Liver (tissue), 9 donors: Measurements from ENCODE around the gene HAND2. TPM values are rescaled to one million over a fixed set of nuclear protein-coding genes. Genes with fewer than 3 reads are reported as not detected.

ENCODE experiments used
- DNase-seq: peaks from one replicate; pipeline ENCODE4 v3.0.0-alpha.2; 2017; ENCODE audit warnings: low spot score
- H3K27ac ChIP-seq, 2 donors: one replicate each; pipeline ENCODE4 v1.7.0; 2013; ENCODE audit warnings: inconsistent platforms in 2 of 2, low read length in 2 of 2, control low read depth in 1 of 2, low read depth in 1 of 2, mild to moderate bottlenecking in 1 of 2
- H3K27me3 ChIP-seq, 4 donors: one replicate each; pipeline versions ENCODE4 v1.6.1 to v1.7.0; 2013; ENCODE audit warnings: low read length in 3 of 4, inconsistent platforms in 1 of 4, mild to moderate bottlenecking in 1 of 4, moderate library complexity in 1 of 4; ENCODE audit not compliant: control insufficient read depth in 4 of 4, insufficient read depth in 4 of 4
- H3K36me3 ChIP-seq, 4 donors: one replicate each; pipeline versions ENCODE4 v1.6.1 to v1.7.0; 2013; ENCODE audit warnings: low read length in 3 of 4, mild to moderate bottlenecking in 3 of 4, low read depth in 1 of 4, moderate library complexity in 1 of 4; ENCODE audit not compliant: control insufficient read depth in 4 of 4, insufficient read depth in 3 of 4
- H3K4me1 ChIP-seq, 4 donors: one replicate each; pipeline versions ENCODE4 v1.6.1 to v1.7.0; 2013; ENCODE audit warnings: low read length in 3 of 4, mild to moderate bottlenecking in 3 of 4, moderate library complexity in 1 of 4; ENCODE audit not compliant: control insufficient read depth in 4 of 4, insufficient read depth in 4 of 4
- H3K4me3 ChIP-seq, 3 donors: one replicate each; pipeline versions ENCODE4 v1.6.1 to v1.7.0; 2013; ENCODE audit warnings: low read length in 3 of 3, control low read depth in 1 of 3, low read depth in 1 of 3, mild to moderate bottlenecking in 1 of 3
- H3K9ac ChIP-seq, 2 donors: one replicate each; pipeline ENCODE4 v1.7.0; 2013; ENCODE audit warnings: low read length in 2 of 2, mild to moderate bottlenecking in 2 of 2, moderate library complexity in 2 of 2, control low read depth in 1 of 2, low read depth in 1 of 2
- H3K9me3 ChIP-seq, 4 donors: one replicate each; pipeline versions ENCODE4 v1.6.1 to v1.7.0; 2013; ENCODE audit warnings: low read length in 3 of 4; ENCODE audit not compliant: control insufficient read depth in 4 of 4
- EGR1 ChIP-seq, 2 donors: IDR thresholded peaks; 2 replicates each; pipeline ENCODE4 v1.6.1; 2016 to 2018; ENCODE audit warnings: antibody characterized with exemption in 2 of 2, low read depth in 2 of 2
- FOXA1 ChIP-seq: IDR thresholded peaks from 2 replicates; pipeline ENCODE4 v1.6.1; 2016; ENCODE audit warnings: antibody characterized with exemption
- FOXA2 ChIP-seq: IDR thresholded peaks from 2 replicates; pipeline ENCODE4 v1.6.1; 2016; ENCODE audit warnings: antibody characterized with exemption
- GABPA ChIP-seq, 2 donors: IDR thresholded peaks in 1 of 2; conservative IDR thresholded peaks in 1 of 2; 2 replicates each; pipeline ENCODE4 v1.6.1; 2016; ENCODE audit warnings: antibody characterized with exemption in 2 of 2, mild to moderate bottlenecking in 1 of 2, moderate library complexity in 1 of 2
- HNF4A ChIP-seq, 2 donors: conservative IDR thresholded peaks; 2 replicates each; pipeline ENCODE4 v1.6.1; 2016; ENCODE audit warnings: antibody characterized with exemption in 2 of 2, mild to moderate bottlenecking in 2 of 2
- HNF4G ChIP-seq: IDR thresholded peaks from 2 replicates; pipeline ENCODE4 v1.6.1; 2016; ENCODE audit warnings: antibody characterized with exemption
- JUND ChIP-seq, 2 donors: IDR thresholded peaks; 2 replicates each; pipeline ENCODE4 v1.6.1; 2016; ENCODE audit warnings: antibody characterized with exemption in 2 of 2
- NR2F2 ChIP-seq: IDR thresholded peaks from 2 replicates; pipeline ENCODE4 v1.6.1; 2016; ENCODE audit warnings: antibody characterized with exemption
- RAD21 ChIP-seq, 2 donors: IDR thresholded peaks; 2 replicates each; pipeline ENCODE4 v1.6.1; 2016; ENCODE audit warnings: antibody characterized with exemption in 2 of 2, mild to moderate bottlenecking in 2 of 2
- RXRA ChIP-seq, 2 donors: IDR thresholded peaks; 2 replicates each; pipeline ENCODE4 v1.6.1; 2017 to 2018; ENCODE audit warnings: antibody characterized with exemption in 2 of 2, mild to moderate bottlenecking in 1 of 2
- SP1 ChIP-seq: IDR thresholded peaks from 2 replicates; pipeline ENCODE4 v1.6.1; 2018; ENCODE audit warnings: antibody characterized with exemption, mild to moderate bottlenecking
- TAF1 ChIP-seq: conservative IDR thresholded peaks from 2 replicates; pipeline ENCODE4 v1.6.1; 2016; ENCODE audit warnings: antibody characterized with exemption, mild to moderate bottlenecking
- YY1 ChIP-seq: IDR thresholded peaks from 2 replicates; pipeline ENCODE4 v1.6.1; 2016; ENCODE audit warnings: antibody characterized with exemption, mild to moderate bottlenecking
- WGBS: extraction: QIAGEN DNeasy Blood & Tissue Kit; methylation state at CpG from one replicate; pipeline ENCODE4 v1.1.7; 2013; 5-methylcytosine and 5-hydroxymethylcytosine counted together
- polyA plus RNA-seq, 2 donors: library from polyadenylated mRNA; stranded (reverse) in 1 of 2; unstranded in 1 of 2; fragments of 200-250 nt in 1 of 2; fragments of >200 nt in 1 of 2; fragmentation: Nextera tagmentation in 1 of 2; extraction: Ambion mirVana in 1 of 2; gene quantifications; one replicate each; pipeline versions ENCODE4 v1.2.1 to v1.2.3, GENCODE V29; 2013 to 2015
- total RNA-seq, 2 donors: library from RNA; depleted of rRNA; stranded (reverse); fragments of >200 nt; gene quantifications; one replicate each; pipeline ENCODE4 v1.2.3, GENCODE V29; 2014
- TF ChIP-seq, protein P1 (sequence below): IDR thresholded peaks from 2 replicates; pipeline ENCODE4 v1.6.1; 2016; ENCODE audit warnings: antibody characterized with exemption, mild to moderate bottlenecking
- TF ChIP-seq, protein P2 (sequence below): IDR thresholded peaks from 2 replicates; pipeline ENCODE4 v1.6.1; 2016; ENCODE audit warnings: antibody characterized with exemption
- TF ChIP-seq, protein P3 (sequence below): fragments of 150-350 bp; IDR thresholded peaks from 2 replicates; pipeline ENCODE4 v1.5.1; 2017; ENCODE audit warnings: improper control_type of control experiment, low read depth, low read length; ENCODE audit not compliant: missing input control
- TF ChIP-seq, protein P4 (sequence below): IDR thresholded peaks from 2 replicates; pipeline ENCODE4 v1.6.1; 2016; ENCODE audit warnings: antibody characterized with exemption
- TF ChIP-seq, protein P5 (sequence below): IDR thresholded peaks from 2 replicates; pipeline ENCODE4 v1.6.1; 2016; ENCODE audit warnings: antibody characterized with exemption
- donor health status: healthy.
- donor health status: healthy.
- donor health status: healthy.
- donor health status: healthy.
- donor health status: healthy.

The HAND2 gene
- total and polyA plus RNA-seq, 4 donors = 2.1 to 4.7 (median 3.7) TPM

DNA sequence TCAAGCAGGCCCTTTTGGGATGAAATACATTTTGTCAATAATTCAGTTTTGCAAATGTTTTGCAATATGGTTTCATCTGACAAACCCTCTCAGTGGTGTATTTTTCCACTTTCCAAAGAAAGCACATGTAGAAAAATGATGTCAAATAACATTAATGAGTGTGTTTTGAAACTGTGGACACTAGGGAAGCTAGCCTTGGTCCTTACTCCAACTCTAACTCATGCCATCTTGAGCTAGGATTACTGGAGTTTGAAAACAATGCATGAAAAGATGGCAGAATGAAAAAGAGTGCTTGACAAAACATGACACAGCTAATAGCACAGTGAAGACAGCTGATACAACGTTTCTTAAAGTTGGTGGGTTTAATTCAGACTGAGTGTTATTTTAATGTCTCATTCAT lies 41.4 kb downstream of the HAND2 start:
- no peak for DNase-seq
- Histone ChIP-seq H3K9me3 (no peaks in the 10 kb centered on the region), H3K9ac (no peak overlapping the region), H3K4me3 (no peak overlapping the region), H3K27ac (no peak overlapping the region), H3K4me1 (no peaks in the 10 kb centered on the region), H3K36me3 (no peaks in the 10 kb centered on the region), H3K27me3 (no peaks in the 10 kb centered on the region)
- TF ChIP-seq, protein P1, sequence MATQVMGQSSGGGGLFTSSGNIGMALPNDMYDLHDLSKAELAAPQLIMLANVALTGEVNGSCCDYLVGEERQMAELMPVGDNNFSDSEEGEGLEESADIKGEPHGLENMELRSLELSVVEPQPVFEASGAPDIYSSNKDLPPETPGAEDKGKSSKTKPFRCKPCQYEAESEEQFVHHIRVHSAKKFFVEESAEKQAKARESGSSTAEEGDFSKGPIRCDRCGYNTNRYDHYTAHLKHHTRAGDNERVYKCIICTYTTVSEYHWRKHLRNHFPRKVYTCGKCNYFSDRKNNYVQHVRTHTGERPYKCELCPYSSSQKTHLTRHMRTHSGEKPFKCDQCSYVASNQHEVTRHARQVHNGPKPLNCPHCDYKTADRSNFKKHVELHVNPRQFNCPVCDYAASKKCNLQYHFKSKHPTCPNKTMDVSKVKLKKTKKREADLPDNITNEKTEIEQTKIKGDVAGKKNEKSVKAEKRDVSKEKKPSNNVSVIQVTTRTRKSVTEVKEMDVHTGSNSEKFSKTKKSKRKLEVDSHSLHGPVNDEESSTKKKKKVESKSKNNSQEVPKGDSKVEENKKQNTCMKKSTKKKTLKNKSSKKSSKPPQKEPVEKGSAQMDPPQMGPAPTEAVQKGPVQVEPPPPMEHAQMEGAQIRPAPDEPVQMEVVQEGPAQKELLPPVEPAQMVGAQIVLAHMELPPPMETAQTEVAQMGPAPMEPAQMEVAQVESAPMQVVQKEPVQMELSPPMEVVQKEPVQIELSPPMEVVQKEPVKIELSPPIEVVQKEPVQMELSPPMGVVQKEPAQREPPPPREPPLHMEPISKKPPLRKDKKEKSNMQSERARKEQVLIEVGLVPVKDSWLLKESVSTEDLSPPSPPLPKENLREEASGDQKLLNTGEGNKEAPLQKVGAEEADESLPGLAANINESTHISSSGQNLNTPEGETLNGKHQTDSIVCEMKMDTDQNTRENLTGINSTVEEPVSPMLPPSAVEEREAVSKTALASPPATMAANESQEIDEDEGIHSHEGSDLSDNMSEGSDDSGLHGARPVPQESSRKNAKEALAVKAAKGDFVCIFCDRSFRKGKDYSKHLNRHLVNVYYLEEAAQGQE = no peak
- no peak for TF ChIP-seq NR2F2
- TF ChIP-seq JUND (IDR thresholded peaks at IDR 0.05) = no peak
- no peak for TF ChIP-seq FOXA2
- TF ChIP-seq YY1 = no peak
- TF ChIP-seq HNF4A (conservative IDR thresholded peaks at IDR 0.05) = no peak
- 39% methylated on average over 1 of the region's 1 CpG for WGBS

DNA sequence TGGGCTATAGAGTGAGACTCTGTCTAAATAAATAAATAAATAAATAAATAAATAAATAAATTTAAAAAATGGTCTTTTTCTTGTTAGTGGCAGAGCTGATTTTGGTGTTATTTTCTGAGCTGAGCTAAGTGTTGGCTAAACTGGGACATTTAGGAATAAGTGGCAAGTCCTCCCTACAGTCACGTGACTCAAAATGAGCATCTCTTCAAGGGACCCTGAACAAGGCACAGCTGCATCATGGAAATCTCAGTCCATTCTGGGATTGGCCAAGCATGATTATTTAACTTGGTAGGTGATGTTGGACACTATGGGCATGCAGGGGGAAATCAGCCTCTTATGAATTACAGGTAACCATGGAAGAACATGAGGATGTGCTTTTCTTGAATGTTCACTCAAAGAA lies 42.0 kb downstream of the HAND2 start:
- Histone ChIP-seq H3K27ac (no peak overlapping the region), H3K27me3 (no peaks in the 10 kb centered on the region), H3K36me3 (no peaks in the 10 kb centered on the region), H3K4me1 (no peaks in the 10 kb centered on the region), H3K9me3 (no peaks in the 10 kb centered on the region), H3K4me3 (no peak overlapping the region), H3K9ac (no peak overlapping the region)
- TF ChIP-seq HNF4G = no peak
- no peak for TF ChIP-seq RAD21 (IDR thresholded peaks at IDR 0.05)
- no peak for TF ChIP-seq EGR1 (IDR thresholded peaks at IDR 0.05; ENCODE audit: low read depth in 2 of 2)
- TF ChIP-seq YY1 = no peak
- TF ChIP-seq GABPA (IDR thresholded peaks at IDR 0.05 in 1 of 2, conservative IDR thresholded peaks at IDR 0.05 in 1 of 2) = no peak
- TF ChIP-seq, protein P2, sequence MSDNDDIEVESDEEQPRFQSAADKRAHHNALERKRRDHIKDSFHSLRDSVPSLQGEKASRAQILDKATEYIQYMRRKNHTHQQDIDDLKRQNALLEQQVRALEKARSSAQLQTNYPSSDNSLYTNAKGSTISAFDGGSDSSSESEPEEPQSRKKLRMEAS = no peak
- no peak for TF ChIP-seq JUND (IDR thresholded peaks at IDR 0.05)
- TF ChIP-seq, protein P3, sequence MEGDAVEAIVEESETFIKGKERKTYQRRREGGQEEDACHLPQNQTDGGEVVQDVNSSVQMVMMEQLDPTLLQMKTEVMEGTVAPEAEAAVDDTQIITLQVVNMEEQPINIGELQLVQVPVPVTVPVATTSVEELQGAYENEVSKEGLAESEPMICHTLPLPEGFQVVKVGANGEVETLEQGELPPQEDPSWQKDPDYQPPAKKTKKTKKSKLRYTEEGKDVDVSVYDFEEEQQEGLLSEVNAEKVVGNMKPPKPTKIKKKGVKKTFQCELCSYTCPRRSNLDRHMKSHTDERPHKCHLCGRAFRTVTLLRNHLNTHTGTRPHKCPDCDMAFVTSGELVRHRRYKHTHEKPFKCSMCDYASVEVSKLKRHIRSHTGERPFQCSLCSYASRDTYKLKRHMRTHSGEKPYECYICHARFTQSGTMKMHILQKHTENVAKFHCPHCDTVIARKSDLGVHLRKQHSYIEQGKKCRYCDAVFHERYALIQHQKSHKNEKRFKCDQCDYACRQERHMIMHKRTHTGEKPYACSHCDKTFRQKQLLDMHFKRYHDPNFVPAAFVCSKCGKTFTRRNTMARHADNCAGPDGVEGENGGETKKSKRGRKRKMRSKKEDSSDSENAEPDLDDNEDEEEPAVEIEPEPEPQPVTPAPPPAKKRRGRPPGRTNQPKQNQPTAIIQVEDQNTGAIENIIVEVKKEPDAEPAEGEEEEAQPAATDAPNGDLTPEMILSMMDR = no peak
- TF ChIP-seq, protein P4, sequence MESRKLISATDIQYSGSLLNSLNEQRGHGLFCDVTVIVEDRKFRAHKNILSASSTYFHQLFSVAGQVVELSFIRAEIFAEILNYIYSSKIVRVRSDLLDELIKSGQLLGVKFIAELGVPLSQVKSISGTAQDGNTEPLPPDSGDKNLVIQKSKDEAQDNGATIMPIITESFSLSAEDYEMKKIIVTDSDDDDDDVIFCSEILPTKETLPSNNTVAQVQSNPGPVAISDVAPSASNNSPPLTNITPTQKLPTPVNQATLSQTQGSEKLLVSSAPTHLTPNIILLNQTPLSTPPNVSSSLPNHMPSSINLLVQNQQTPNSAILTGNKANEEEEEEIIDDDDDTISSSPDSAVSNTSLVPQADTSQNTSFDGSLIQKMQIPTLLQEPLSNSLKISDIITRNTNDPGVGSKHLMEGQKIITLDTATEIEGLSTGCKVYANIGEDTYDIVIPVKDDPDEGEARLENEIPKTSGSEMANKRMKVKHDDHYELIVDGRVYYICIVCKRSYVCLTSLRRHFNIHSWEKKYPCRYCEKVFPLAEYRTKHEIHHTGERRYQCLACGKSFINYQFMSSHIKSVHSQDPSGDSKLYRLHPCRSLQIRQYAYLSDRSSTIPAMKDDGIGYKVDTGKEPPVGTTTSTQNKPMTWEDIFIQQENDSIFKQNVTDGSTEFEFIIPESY = no peak
- no peak for TF ChIP-seq NR2F2
- TF ChIP-seq FOXA1 = no peak
- TF ChIP-seq, protein P1 = no peak
- TF ChIP-seq, protein P5, sequence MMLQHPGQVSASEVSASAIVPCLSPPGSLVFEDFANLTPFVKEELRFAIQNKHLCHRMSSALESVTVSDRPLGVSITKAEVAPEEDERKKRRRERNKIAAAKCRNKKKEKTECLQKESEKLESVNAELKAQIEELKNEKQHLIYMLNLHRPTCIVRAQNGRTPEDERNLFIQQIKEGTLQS = no peak
- no peak for TF ChIP-seq HNF4A (conservative IDR thresholded peaks at IDR 0.05)
- no peak for TF ChIP-seq TAF1
- no peak for TF ChIP-seq SP1
- TF ChIP-seq RXRA (IDR thresholded peaks at IDR 0.05) = no peak
- no peak for TF ChIP-seq FOXA2
- DNase-seq = no peak
- WGBS = 91% methylated on average over 1 of the region's 1 CpG
